Measurements from ENCODE around the gene PHC3.

- TF ChIP-seq YY1 (IDR thresholded peaks at IDR 0.05; ENCODE audit: low read depth) (no peak), CEBPB (IDR thresholded peaks at IDR 0.05) (no peak), EP300 (IDR thresholded peaks at IDR 0.05; ENCODE audit: borderline replicate concordance) (no peak), NFIC (IDR thresholded peaks at IDR 0.05) (no peak), FOXM1 (IDR thresholded peaks at IDR 0.05; ENCODE audit: borderline replicate concordance, low read depth) (no peak)
Observed at GRCh38 chr3:170203457-170203856, 21.9 kb upstream of the PHC3 start.

Measured in Ishikawa (cell line).